ENCODE results near the gene NSFL1C. TPM values are rescaled to one million over a fixed set of nuclear protein-coding genes. Genes with fewer than 3 reads are reported as not detected.

Gene NSFL1C
- 49.3 TPM for polyA plus RNA-seq (2013, experiment 1 of 2)
- polyA plus RNA-seq (2013, experiment 2 of 2) = 43.7 TPM

GRCh38 chr20:1466211-1467081 is at the start of gene NSFL1C:
TSS of gene NSFL1C (minus strand) at chr20:1466849. CDS start at chr20:1466824, 25 bp downstream.
- Histone ChIP-seq H3K9me3 (ENCODE audit: control insufficient read depth, low read length) (no peaks in the 10 kb centered on the region), H3K27ac (ENCODE audit: low read depth, low read length, severe bottlenecking) (peak within 1 kb of the TSS; percentile 95), H3K36me3 (ENCODE audit: control insufficient read depth, insufficient read depth, low read length) (peaks cover 37% of the 10 kb centered on the region), H3K4me3 (ENCODE audit: extremely low read depth, insufficient read depth, low read length, poor library complexity, severe bottlenecking) (peak within 1 kb of the TSS; percentile 96), H3K4me1 (ENCODE audit: control insufficient read depth, insufficient read depth, low read length, poor library complexity, severe bottlenecking) (peaks cover 10% of the 10 kb centered on the region)
- WGBS, 2 experiments (ENCODE audit: insufficient coverage in 2 of 2) = 0 to 2% methylated on average over 58 to 79 of the region's 104 CpGs

GRCh38 chr20:1513801-1514200 is 47.2 kb upstream of the NSFL1C start:
- WGBS, 2 experiments (ENCODE audit: insufficient coverage in 2 of 2) = 89% methylated on average over 1 of the region's 1 CpG; no CpG with 5 or more reads in 1 of the 2 experiments
- no peaks in the 10 kb centered on the region for H3K36me3 ChIP-seq (ENCODE audit: control insufficient read depth, insufficient read depth, low read length)
- H3K4me1 ChIP-seq (ENCODE audit: control insufficient read depth, insufficient read depth, low read length, poor library complexity, severe bottlenecking) = no peaks in the 10 kb centered on the region
- H3K27ac ChIP-seq (ENCODE audit: low read depth, low read length, severe bottlenecking) = no peak overlapping the region
- H3K9me3 ChIP-seq (ENCODE audit: control insufficient read depth, low read length) = no peaks in the 10 kb centered on the region
- H3K4me3 ChIP-seq (ENCODE audit: extremely low read depth, insufficient read depth, low read length, poor library complexity, severe bottlenecking) = no peak overlapping the region

- Histone ChIP-seq H3K4me3 (ENCODE audit: extremely low read depth, insufficient read depth, low read length, poor library complexity, severe bottlenecking) (no peak overlapping the region), H3K9me3 (ENCODE audit: control insufficient read depth, low read length) (no peaks in the 10 kb centered on the region), H3K27ac (ENCODE audit: low read depth, low read length, severe bottlenecking) (no peak overlapping the region), H3K36me3 (ENCODE audit: control insufficient read depth, insufficient read depth, low read length) (no peaks in the 10 kb centered on the region), H3K4me1 (ENCODE audit: control insufficient read depth, insufficient read depth, low read length, poor library complexity, severe bottlenecking) (no peaks in the 10 kb centered on the region)
- WGBS, 2 experiments (ENCODE audit: insufficient coverage in 2 of 2) = 36 to 47% methylated on average over 5 to 7 of the region's 9 CpGs
Observed at GRCh38 chr20:1509237-1509636, 42.6 kb upstream of the NSFL1C start.

GRCh38 chr20:1508574-1508973 is 41.9 kb upstream of the NSFL1C start:
- no peak overlapping the region for H3K27ac ChIP-seq (ENCODE audit: low read depth, low read length, severe bottlenecking)
- no peak overlapping the region for H3K4me3 ChIP-seq (ENCODE audit: extremely low read depth, insufficient read depth, low read length, poor library complexity, severe bottlenecking)
- no peaks in the 10 kb centered on the region for H3K4me1 ChIP-seq (ENCODE audit: control insufficient read depth, insufficient read depth, low read length, poor library complexity, severe bottlenecking)
- H3K9me3 ChIP-seq (ENCODE audit: control insufficient read depth, low read length) = no peaks in the 10 kb centered on the region
- H3K36me3 ChIP-seq (ENCODE audit: control insufficient read depth, insufficient read depth, low read length) = no peaks in the 10 kb centered on the region

DNA sequence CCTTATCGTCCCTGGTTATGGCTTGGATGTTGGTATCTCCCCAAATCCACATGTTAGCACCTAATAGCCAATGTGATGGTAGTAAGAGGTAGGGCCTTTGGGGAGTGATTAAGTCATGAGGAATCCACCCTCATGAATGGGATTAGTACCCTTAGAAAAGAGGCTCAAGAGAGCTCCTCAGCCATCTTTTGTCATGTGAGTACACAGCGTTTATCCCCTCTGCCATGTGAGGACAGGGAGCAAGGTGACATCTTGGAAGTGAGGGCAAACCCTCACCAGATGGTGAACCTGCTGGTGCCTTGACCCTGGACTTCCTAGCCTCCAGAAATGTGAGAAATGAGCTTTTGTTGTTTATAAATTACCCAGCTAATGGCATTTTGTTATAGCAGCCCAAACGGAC is 40.6 kb upstream of the NSFL1C start:
- Histone ChIP-seq H3K4me1 (ENCODE audit: control insufficient read depth, insufficient read depth, low read length, poor library complexity, severe bottlenecking) (no peaks in the 10 kb centered on the region), H3K4me3 (ENCODE audit: extremely low read depth, insufficient read depth, low read length, poor library complexity, severe bottlenecking) (no peak overlapping the region), H3K36me3 (ENCODE audit: control insufficient read depth, insufficient read depth, low read length) (no peaks in the 10 kb centered on the region), H3K27ac (ENCODE audit: low read depth, low read length, severe bottlenecking) (no peak overlapping the region), H3K9me3 (ENCODE audit: control insufficient read depth, low read length) (peaks cover 7% of the 10 kb centered on the region)
- WGBS, 2 experiments (ENCODE audit: insufficient coverage in 2 of 2) = 48 to 56% methylated on average over 2 of the region's 3 CpGs

- WGBS, 2 experiments (ENCODE audit: insufficient coverage in 2 of 2) = no CpG with 5 or more reads among the region's 1 CpG
- Histone ChIP-seq H3K4me3 (ENCODE audit: extremely low read depth, insufficient read depth, low read length, poor library complexity, severe bottlenecking) (no peak overlapping the region), H3K36me3 (ENCODE audit: control insufficient read depth, insufficient read depth, low read length) (no peaks in the 10 kb centered on the region), H3K9me3 (ENCODE audit: control insufficient read depth, low read length) (peaks cover 7% of the 10 kb centered on the region), H3K27ac (ENCODE audit: low read depth, low read length, severe bottlenecking) (no peak overlapping the region), H3K4me1 (ENCODE audit: control insufficient read depth, insufficient read depth, low read length, poor library complexity, severe bottlenecking) (no peaks in the 10 kb centered on the region)
Observed at GRCh38 chr20:1505871-1506270, 39.2 kb upstream of the NSFL1C start.

GRCh38 chr20:1505361-1505760 is 38.7 kb upstream of the NSFL1C start:
- Histone ChIP-seq H3K4me3 (ENCODE audit: extremely low read depth, insufficient read depth, low read length, poor library complexity, severe bottlenecking) (no peak overlapping the region), H3K4me1 (ENCODE audit: control insufficient read depth, insufficient read depth, low read length, poor library complexity, severe bottlenecking) (no peaks in the 10 kb centered on the region), H3K27ac (ENCODE audit: low read depth, low read length, severe bottlenecking) (no peak overlapping the region), H3K36me3 (ENCODE audit: control insufficient read depth, insufficient read depth, low read length) (no peaks in the 10 kb centered on the region), H3K9me3 (ENCODE audit: control insufficient read depth, low read length) (peaks cover 7% of the 10 kb centered on the region)
- WGBS, 2 experiments (ENCODE audit: insufficient coverage in 2 of 2) = 88 to 100% methylated on average over 1 to 3 of the region's 3 CpGs

GRCh38 chr20:1503564-1504227 is 37.0 kb upstream of the NSFL1C start:
- WGBS, 2 experiments (ENCODE audit: insufficient coverage in 2 of 2) = 9 to 21% methylated on average over 7 to 8 of the region's 8 CpGs
- H3K27ac ChIP-seq (ENCODE audit: low read depth, low read length, severe bottlenecking) = no peak overlapping the region
- H3K9me3 ChIP-seq (ENCODE audit: control insufficient read depth, low read length) = peaks cover 7% of the 10 kb centered on the region
- no peaks in the 10 kb centered on the region for H3K4me1 ChIP-seq (ENCODE audit: control insufficient read depth, insufficient read depth, low read length, poor library complexity, severe bottlenecking)
- no peaks in the 10 kb centered on the region for H3K36me3 ChIP-seq (ENCODE audit: control insufficient read depth, insufficient read depth, low read length)
- no peak overlapping the region for H3K4me3 ChIP-seq (ENCODE audit: extremely low read depth, insufficient read depth, low read length, poor library complexity, severe bottlenecking)

GRCh38 chr20:1500496-1500895 is 33.8 kb upstream of the NSFL1C start:
- Histone ChIP-seq H3K36me3 (ENCODE audit: control insufficient read depth, insufficient read depth, low read length) (no peaks in the 10 kb centered on the region), H3K4me1 (ENCODE audit: control insufficient read depth, insufficient read depth, low read length, poor library complexity, severe bottlenecking) (no peaks in the 10 kb centered on the region), H3K9me3 (ENCODE audit: control insufficient read depth, low read length) (peaks cover 7% of the 10 kb centered on the region), H3K27ac (ENCODE audit: low read depth, low read length, severe bottlenecking) (no peak overlapping the region), H3K4me3 (ENCODE audit: extremely low read depth, insufficient read depth, low read length, poor library complexity, severe bottlenecking) (no peak overlapping the region)
- WGBS, 2 experiments (ENCODE audit: insufficient coverage in 2 of 2) = 75 to 78% methylated on average over 2 to 3 of the region's 3 CpGs

DNA sequence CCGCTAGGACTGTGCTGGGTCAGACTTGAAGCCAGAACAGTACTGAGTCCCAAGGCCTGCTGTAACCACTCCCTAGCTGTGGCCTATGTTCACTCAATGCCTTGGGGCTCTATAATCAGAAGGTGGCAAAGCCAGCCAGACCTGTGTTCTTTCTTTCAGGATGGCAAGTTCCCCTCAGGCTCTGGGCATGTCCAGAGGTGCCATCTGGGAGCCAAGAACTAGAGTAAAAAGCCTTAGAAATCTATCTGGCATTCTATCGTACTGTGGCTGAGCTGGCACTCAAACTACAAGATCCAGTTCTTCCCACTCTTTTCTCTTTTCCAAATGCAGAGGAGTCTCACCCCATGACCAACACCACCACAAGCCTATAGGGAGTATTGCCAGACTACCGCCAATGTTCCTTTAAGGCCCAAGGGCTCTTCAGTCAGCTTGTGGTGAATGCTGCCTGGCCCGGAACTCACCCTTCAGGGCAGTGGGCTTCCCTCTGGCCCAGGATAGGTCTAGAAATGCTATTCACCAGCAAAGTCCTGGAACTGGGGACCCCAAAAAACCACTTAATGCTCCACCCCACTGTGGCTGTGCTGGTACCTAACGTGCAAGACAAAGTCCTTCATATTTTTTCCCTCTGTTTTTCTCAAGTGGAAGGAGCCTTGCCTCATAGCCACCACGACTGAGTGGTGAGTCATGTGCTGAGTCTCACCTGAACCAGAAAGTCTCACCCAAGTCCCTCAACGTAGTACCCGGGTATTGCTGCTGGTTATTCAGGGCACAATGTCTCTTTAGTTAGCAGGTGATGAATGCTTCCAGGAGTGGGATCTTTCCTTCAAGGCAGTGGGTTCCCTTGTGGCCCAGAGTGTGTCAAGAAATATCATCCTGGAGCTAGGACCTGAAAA is 33.1 kb upstream of the NSFL1C start:
- Histone ChIP-seq H3K4me1 (ENCODE audit: control insufficient read depth, insufficient read depth, low read length, poor library complexity, severe bottlenecking) (no peaks in the 10 kb centered on the region), H3K36me3 (ENCODE audit: control insufficient read depth, insufficient read depth, low read length) (no peaks in the 10 kb centered on the region), H3K27ac (ENCODE audit: low read depth, low read length, severe bottlenecking) (no peak overlapping the region), H3K9me3 (ENCODE audit: control insufficient read depth, low read length) (peaks cover 7% of the 10 kb centered on the region), H3K4me3 (ENCODE audit: extremely low read depth, insufficient read depth, low read length, poor library complexity, severe bottlenecking) (no peak overlapping the region)
- WGBS, 2 experiments (ENCODE audit: insufficient coverage in 2 of 2) = 92 to 94% methylated on average over 5 to 8 of the region's 8 CpGs
